ENCODE measurements around the gene DNAAF3.
A peak's percentile ranks its signal among the peaks of the same experiment; 100 is the strongest.
"Not testable (repeated sequence)": the region's sequence is repeated elsewhere in the genome, so short reads cannot be mapped to it uniquely, and the experiment has no call there.

Gene DNAAF3

GRCh38 chr19:55175117-55175867 is 8.9 kb upstream of the DNAAF3 start:
- DNase-seq (ENCODE audit: low spot score): no peak

- DNase-seq (ENCODE audit: low spot score): no peak
Observed at GRCh38 chr19:55174425-55175116, 8.2 kb upstream of the DNAAF3 start.

GRCh38 chr19:55173714-55174409 is 7.4 kb upstream of the DNAAF3 start:
- DNase-seq (ENCODE audit: low spot score): peak; percentile 80

- DNase-seq (ENCODE audit: low spot score): no peak
Observed at GRCh38 chr19:55173186-55173713, 6.8 kb upstream of the DNAAF3 start.

GRCh38 chr19:55172741-55173140 is 6.3 kb upstream of the DNAAF3 start:
- no peak for DNase-seq (ENCODE audit: low spot score)

GRCh38 chr19:55172318-55172717 is 5.9 kb upstream of the DNAAF3 start:
- DNase-seq (ENCODE audit: low spot score): not testable (repeated sequence)

GRCh38 chr19:55171440-55171839 is 5.0 kb upstream of the DNAAF3 start:
- DNase-seq (ENCODE audit: low spot score): no peak

GRCh38 chr19:55169136-55169535 is 2.7 kb upstream of the DNAAF3 start:
- DNase-seq (ENCODE audit: low spot score): no peak

- peak; percentile 83 for DNase-seq (ENCODE audit: low spot score)
Observed at GRCh38 chr19:55165952-55166529, 372 bp downstream of the DNAAF3 start.

GRCh38 chr19:55161571-55162322 is 4.7 kb downstream of the DNAAF3 start:
- no peak for DNase-seq (ENCODE audit: low spot score)

GRCh38 chr19:55160986-55161365 is 5.4 kb downstream of the DNAAF3 start:
- no peak for DNase-seq (ENCODE audit: low spot score)

GRCh38 chr19:55160128-55160985 is 6.1 kb downstream of the DNAAF3 start:
- peak; percentile 94 for DNase-seq (ENCODE audit: low spot score)

- DNase-seq (ENCODE audit: low spot score): no peak
Observed at GRCh38 chr19:55158848-55159749, 7.3 kb downstream of the DNAAF3 start.

- no peak for DNase-seq (ENCODE audit: low spot score)
Observed at GRCh38 chr19:55158423-55158822, 8.0 kb downstream of the DNAAF3 start.

GRCh38 chr19:55157064-55157908 is 9.1 kb downstream of the DNAAF3 start, which contains the start of gene TNNI3:
Gene TNNI3 (minus strand): TSS chr19:55157732. CDS start chr19:55157589, 143 bp downstream.
- no peak for DNase-seq (ENCODE audit: low spot score)

GRCh38 chr19:55156202-55157063 is 10.0 kb downstream of the DNAAF3 start:
- DNase-seq (ENCODE audit: low spot score): peak; percentile 91

- not testable (repeated sequence) for DNase-seq (ENCODE audit: low spot score)
Observed at GRCh38 chr19:55155784-55156183, 10.6 kb downstream of the DNAAF3 start.
